AML-193 (cell line): ENCODE measurements around the gene SEC14L6.

Source experiments
- DNase-seq, 2 experiments: peaks; one replicate each; lab custom pipeline; 2025; lab: John Stamatoyannopoulos, UW

The SEC14L6 gene

GRCh38 chr22:30495041-30495784, 51.3 kb downstream of the SEC14L6 start:
- no peak for DNase-seq

DNA sequence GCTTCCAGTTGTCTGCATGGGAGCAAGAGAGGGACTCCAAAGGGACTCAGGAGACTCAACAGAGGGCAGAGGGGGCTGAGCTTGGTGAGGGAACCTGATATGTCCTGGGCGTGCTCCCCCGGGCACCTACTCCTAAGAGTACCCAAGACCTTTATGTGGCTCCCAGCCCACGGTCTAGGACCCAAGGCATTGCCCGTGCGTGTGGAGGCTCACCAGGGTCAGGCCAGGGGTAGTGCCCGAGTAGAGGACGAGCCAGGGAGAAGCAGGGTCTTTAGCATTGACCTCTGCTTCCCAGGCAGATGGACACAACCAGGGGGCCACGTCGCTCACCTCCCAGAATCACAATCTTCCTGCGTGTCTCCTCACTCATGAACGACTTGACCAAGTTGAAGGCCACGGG, 54.4 kb downstream of the SEC14L6 start:
- no peak for DNase-seq

GRCh38 chr22:30491381-30491780, 55.2 kb downstream of the SEC14L6 start:
- no peak for DNase-seq

GRCh38 chr22:30490399-30490798, 56.1 kb downstream of the SEC14L6 start:
- no peak for DNase-seq

DNA sequence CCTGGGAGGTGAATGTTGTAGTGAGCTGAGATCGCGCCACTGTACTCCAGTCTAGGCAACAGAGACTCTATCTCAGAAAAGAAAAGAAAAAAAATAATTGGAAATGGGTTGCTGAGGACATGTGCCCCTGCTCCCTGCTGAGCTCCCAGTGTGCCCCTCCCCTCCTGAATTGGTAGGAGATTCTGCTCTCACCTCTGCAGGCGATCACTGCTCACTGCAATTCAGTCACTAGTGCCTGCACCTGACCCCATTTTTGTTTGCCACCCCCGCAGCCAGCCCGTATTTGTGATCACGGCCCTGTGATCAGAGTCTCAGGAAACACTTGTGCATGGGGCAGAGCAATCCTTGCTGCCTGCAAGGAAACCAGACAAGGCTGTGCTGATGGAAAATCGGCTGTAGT, 58.4 kb downstream of the SEC14L6 start:
- DNase-seq: no peak

- DNase-seq: no peak
Observed at GRCh38 chr22:30486661-30487115, 59.9 kb downstream of the SEC14L6 start.

- no peak for DNase-seq
Observed at GRCh38 chr22:30486118-30486517, 60.4 kb downstream of the SEC14L6 start.

- DNase-seq: peak; percentile 38 to 49
Observed at GRCh38 chr22:30485362-30485988, 61.1 kb downstream of the SEC14L6 start.

- DNase-seq: no peak
Observed at GRCh38 chr22:30483169-30483568, 63.4 kb downstream of the SEC14L6 start.

DNA sequence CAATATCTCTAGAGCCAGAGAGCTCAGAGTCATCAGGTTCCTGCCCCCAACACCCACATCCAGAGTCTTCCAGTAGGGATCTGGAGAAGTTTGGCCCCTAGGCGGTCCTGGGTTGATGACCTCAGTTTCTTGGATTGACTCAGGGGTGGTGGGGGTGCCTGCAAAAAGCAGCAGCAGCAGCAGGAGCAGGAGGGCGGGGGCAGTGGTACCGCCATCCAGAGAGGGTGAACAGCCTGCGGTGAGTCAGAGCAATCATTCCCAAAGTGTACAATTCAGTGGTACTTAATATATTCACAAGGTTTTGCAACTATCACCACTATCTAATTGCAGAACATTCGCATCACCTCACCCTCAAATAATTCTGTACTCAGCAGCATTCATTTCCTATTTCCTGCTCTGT, 64.8 kb downstream of the SEC14L6 start:
- no peak for DNase-seq

GRCh38 chr22:30479981-30480380, 66.6 kb downstream of the SEC14L6 start:
- DNase-seq: no peak

DNA sequence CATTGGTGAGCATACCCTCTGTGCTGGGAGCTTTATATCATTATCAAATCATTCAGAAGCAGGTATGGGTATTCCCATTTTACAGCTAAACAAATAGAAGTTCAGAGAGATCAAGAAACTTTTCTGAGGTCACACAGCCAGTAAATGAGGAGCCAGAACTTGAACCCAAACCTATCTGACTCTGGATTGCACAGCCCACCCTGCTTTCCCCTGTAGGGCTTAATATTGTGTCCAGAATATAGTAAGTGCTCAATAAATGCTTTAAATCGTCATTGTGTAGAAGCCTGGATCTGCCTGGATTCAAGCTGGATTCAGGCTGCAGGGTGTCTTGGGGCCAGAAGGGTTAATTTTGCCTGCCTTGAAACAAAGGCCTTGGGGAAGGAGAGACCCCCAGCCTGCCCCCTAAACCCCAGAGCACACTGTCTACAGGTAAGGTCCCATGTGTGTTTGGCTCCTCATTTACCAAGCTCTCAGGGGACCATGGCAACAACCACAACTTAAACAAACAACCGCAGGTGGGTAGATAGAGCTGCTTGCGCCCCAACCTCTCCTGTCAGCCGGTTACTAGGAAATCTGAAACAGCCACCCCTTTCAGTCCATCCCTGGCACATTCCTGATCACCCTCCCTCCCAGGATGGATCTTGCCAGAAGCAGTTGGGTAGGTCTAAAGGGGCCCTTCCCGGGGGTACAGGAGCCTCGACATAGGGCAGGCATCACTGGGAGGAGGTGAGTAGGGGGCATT, 71.7 kb downstream of the SEC14L6 start:
- no peak for DNase-seq

DNA sequence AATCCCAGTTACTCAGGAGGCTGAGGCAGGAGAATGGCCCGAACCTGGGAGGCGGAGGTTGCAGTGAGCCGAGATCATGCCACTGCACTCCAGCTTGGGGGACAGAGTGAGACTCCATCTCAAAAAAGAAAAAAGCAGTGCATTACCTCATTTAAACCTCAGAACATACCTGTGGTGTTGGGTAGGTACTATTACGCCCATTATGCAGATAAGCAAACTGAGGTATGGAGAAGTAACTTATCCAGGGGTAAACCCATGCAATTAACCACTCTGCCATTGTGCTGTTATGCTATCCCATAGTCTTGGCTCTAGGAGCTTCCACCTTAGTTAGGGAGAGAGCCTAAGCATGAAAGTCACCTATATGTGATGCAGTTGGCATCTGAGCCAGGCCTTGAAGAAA, 72.4 kb downstream of the SEC14L6 start:
- no peak for DNase-seq

GRCh38 chr22:30472994-30473720, 73.4 kb downstream of the SEC14L6 start:
- no peak for DNase-seq
